DMS53 (cell line): Measurements from ENCODE around the gene DISC1.
A peak's percentile ranks its signal among the peaks of the same experiment; 100 is the strongest.

Experiments
- DNase-seq: peaks from one replicate; lab custom pipeline; 2025; lab: John Stamatoyannopoulos, UW

DISC1 gene

GRCh38 chr1:231817801-231818200 is 191.2 kb downstream of the DISC1 start:
- no peak for DNase-seq

GRCh38 chr1:231818337-231818736 is 191.7 kb downstream of the DISC1 start:
- no peak for DNase-seq

- DNase-seq, result no peak
These were observed 194.7 kb downstream of the DISC1 start for GRCh38 chr1:231821281-231821680.

DNA sequence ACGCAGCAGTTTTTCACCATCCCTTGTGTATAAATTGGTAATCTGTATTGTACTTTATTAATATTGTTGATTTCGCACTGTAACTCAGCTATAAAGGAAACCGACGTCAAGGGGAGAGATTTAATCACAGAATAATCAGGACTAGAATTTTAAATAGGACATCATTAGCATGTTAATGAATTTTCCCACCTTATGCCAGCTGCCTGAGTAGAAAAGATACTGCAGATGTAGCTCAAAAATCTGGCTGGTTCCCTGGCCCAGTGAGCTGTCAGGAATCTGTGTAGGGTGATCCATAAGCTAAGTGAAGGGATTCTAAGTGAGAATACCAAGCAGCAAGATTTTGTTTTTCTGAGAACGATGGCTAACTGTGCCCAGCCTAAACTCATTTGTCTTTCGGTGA is 195.5 kb downstream of the DISC1 start:
- DNase-seq, result no peak

DNA sequence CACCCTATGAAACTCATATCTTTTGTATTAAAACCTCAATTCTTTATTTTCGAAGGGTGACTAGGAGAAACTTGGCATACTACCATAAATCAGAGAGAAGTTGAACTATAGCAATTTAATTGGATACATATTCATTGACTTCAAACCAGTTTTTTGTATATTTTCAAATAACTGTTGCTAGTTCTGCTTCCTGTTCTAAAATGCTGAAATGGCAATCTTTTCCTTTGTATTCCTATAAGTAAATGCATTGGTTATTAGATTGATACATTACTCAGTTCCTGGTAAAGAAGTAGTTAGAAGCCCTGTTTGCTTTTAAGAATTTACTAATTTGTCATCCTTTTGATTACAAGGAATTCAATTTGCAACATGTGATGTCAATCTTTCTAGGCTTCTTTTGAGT is 200.0 kb downstream of the DISC1 start:
- DNase-seq, result no peak

DNA sequence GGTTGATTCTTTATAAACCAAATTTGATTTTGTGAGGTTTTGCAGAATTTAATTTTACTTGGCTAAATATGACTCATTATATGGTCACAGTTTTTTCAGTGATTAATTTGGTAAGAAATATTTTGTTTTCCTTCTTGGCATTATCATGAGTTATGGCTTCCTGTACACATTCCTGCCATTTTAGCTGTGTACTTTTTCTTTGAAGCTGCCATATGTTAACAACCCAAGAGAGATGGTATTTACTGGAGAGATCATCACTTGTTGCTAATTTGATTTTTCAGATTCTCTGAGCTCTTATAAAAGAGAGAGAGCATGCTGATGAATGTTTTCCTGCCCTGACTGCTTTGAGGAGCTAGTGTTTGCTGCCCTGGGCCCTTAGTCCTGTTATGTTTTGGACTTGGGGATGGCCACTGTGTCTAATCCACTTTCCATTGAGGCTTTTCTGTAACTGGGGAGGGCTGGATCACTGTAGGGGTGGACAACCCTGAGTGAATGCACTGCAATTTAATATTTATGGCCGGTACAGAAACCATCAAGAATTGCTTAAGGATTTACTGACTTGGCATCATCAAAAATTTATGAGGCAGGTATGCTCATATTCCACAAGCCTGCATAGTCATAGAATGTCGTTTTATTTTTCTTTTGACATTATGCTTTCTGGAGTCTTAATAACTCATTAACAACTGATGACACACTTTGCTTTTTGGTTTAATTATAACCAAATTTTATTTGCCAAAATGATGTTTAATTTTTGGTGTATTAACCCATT is 200.9 kb downstream of the DISC1 start:
- DNase-seq, result no peak

DNA sequence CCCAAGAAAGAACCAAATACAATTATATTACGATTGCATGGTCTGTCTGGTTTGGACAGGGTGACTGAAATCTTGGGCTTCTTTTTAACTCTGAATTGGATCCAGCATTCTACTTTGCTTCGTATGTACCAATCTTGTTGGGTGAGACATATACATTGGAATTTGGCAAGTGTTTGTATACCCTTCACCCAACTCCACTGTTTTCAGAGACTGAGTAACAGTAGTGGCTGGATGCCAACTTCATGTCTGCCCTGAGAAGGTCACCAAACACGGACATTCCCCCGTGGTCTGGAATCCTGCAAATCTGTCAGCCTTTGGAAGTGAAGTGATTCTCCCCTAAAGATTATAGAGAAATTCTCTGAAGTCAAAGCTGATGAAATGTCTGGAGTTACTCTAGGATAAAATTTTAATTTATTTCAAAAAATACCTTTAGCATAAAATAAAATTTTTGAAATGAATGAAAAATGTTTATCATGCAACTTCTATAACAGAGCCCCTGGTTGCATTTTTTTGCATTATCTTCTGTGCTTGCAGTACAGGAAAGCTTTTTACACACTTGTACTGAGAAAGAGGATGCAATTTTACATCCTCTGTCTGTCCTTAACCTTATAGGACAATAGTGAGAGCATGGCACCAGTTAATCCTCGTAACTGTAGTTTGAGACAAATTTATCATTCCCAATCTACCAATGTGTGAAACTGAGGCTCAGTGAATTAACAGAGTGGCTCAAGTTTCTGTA is 201.8 kb downstream of the DISC1 start:
- DNase-seq, result peak; percentile 40

GRCh38 chr1:231829332-231829731 is 202.7 kb downstream of the DISC1 start:
- DNase-seq, result no peak

GRCh38 chr1:231836227-231836893 is 209.8 kb downstream of the DISC1 start:
- DNase-seq, result no peak

GRCh38 chr1:231838521-231838920 is 211.9 kb downstream of the DISC1 start:
- no peak for DNase-seq

GRCh38 chr1:231839999-231840398 is 213.4 kb downstream of the DISC1 start:
- DNase-seq, result no peak

DNA sequence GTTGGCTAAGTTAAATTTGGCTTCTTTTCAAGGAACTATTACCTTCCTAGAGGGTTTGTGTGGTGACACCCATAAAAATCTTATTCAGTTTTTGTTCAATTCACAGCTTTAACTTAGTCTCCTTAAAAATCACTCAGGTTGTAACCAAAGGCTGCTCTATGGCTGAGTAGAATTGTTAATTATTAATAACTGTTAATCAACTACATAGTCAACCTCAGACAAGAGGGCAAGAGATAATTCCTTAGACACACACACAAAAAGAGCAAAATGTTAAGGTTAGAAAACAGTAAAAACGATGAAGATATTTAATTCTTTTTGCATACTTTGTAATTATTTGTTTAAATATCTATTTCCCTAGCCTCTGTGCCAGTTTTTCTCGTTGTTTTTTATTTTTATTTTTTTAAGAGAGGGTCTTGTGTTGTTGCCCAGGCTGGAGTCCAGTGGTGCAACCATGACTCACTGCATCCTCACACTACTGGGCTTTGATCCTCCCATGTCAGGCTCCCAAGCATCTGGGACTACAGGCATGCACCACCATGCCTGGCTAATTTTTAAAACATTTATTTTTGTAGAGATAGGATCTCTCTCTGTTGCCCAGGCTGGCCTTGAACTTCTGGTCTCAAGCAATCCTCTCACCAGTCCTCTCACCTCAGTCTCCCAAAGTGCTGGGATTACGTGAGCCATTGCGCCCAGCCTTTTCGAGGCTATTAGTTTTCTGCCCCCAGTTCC is 215.2 kb downstream of the DISC1 start:
- no peak for DNase-seq

DNA sequence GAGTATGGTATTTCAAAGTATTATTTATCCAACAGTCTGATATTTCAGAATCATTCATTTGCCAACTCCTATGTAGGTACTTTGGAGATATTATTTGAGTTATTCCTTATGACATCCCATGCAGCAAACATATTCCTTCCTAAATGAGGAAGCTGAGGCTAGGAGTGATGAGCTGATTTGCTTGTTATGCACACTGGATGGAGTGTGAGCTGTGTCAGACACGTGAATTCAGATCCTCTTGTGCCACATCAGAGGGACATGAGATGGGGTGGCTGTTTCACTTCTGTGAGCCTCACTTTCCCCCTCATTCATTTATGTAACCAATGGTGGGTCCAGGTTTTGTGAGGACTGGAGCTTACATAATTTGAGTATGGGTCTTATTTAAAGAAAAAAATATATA is 215.9 kb downstream of the DISC1 start:
- no peak for DNase-seq

DNA sequence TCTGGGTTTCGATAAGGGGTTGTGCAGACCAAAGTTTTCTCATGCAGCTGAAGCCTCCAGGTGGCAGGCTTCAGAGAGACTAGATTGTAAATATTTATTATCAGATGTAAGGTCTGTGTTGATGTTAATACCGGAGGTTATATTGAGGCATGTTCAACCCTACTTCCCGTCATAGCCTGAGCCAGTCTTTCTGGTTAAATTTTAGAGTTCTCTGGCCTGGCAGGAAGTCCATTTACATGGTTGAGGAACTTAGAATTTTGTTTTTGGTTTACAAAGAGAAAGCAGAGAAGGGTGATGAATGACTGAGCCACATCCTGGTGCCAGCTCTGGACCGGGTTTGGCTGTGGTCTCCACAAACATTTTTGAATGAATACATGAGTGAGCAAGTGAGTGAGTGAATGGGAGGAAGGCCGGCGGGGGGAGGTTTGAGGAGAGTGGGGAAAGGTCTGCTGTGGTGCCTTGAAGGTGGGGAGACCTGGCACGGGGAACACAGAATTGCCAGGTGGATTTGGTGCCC is 218.5 kb downstream of the DISC1 start:
- DNase-seq, result no peak

DNA sequence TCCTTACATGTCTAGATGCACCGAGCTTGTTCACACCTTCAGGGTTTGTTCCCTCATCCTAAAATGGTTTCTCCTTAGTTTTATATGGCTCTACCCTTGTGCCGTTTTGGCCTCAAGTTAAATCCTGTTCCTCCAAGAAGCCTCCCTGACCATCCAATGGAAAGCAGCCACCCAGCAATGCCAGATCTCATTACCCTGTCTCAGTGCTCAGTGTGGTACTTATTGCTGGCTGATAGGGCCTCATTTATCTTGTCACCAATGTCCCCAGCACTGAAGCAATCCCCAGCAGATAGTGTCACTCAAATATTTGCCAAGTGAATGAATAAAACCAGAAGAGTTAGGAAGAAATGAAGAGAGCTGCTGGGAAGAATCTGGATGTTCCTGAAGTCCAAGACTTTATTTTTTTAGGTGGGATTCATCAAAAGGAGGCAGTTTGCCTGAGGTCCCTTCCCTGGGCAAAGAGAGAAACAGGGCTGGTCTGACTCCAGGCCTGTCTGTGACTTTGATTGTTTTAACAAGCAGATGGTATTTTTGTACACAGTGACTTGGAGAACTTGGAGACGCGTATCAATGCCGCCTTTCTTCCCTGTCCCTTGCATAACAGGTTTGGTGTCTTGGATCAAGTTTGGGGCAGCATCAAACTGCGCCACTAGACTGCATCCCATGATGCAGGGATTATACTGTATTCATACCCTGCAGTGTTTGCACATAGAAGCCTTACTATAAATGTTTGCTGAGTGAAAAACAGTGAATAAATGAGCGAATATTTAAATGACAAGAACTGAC is 221.2 kb downstream of the DISC1 start:
- no peak for DNase-seq

DNA sequence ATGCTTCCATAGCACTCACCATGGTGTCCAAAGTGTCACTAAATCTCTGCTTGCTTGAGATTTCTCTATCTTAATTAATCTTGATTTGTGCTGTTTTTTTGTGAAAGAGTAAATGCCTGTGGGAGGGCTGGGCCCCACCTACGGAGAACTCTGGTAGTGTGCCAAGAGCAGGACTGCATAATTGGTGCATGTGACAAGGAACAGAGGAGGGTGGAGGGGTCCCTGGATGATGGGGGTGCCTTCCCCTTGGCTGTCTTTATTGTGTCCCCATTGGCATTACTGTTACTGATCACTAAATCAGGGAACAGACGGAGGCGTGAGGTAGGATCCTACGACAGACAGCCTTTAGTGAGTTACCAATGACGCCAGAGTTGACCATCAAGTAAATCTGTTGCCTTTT is 223.4 kb downstream of the DISC1 start:
- DNase-seq, result no peak

DNA sequence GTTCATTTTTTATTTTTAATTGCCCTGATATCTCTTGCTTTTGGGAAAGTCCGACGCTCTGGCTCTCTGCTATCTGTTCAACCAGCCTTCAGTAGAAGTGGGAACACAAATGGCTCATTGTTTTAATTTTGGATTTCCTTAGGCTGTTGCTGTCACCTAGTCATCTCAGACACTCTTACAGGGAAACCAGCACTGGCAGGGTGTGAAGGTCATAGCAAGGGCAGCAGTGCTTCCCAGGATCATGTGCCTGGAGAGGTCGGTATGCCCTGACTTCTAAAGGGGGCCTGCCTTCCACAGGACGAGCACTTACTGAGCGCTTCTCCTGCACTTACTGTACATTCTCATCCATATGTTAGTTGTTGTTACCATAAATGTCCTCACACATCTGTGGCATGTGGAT is 224.2 kb downstream of the DISC1 start:
- DNase-seq, result no peak

GRCh38 chr1:231853588-231854207 is 227.1 kb downstream of the DISC1 start:
- no peak for DNase-seq

DNA sequence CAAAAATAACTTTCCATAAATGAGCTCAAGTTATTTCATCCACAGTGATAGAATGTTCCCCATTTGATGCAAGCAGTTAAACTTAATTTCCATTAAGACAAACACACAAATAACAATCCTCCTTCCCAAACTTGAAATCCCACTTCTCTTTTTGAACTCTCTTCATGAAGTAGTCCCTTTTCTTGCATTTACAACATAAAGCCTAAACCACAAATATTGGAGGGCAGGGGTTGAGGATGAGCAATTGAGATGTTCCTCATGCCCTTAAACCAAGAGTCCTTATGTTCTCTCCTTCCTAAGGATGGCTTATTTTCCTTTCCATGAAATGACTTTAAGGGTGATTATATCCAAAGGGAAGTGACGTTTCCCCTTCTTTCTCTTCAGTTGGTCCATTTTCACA is 228.8 kb downstream of the DISC1 start:
- no peak for DNase-seq

- DNase-seq, result no peak
These were observed 229.3 kb downstream of the DISC1 start for GRCh38 chr1:231855926-231856325.

DNA sequence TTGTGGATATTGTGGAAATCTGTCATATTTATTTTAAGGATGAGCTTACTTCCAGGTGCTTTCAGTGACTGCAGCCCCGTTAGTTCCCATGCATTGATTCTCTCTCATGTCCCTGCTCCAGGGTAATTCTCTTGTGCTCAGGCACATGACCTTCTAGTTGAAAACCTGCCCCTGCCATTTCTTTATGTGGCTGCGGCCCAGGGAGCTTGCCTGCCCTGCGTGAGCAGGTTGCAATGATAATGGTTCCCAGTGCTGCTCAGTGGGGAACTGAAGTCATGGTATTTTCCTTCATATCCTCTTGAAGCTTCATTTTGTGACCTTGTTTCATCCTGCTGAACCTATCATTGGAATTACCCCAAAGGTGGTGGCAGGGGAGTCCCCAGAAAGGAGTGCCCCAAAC is 229.8 kb downstream of the DISC1 start:
- no peak for DNase-seq
